Adrenal gland (tissue), 5 donors: ENCODE data around the gene TIPARP.

Source experiments
- POLR2A ChIP-seq, 2 donors: fragments of 450-650 bp; IDR thresholded peaks; one replicate each; pipeline ENCODE4 v1.6.1; 2017; ENCODE audit warnings: antibody characterized with exemption in 2 of 2, mild to moderate bottlenecking in 2 of 2, moderate library complexity in 1 of 2
- TF ChIP-seq, protein P1 (sequence below), 6 experiments: fragments of 450-650 bp in 4 of 6; fragments of 200-600 bp in 2 of 6; sonication (generic) in 1 of 6; IDR thresholded peaks; 1 replicate in 5 of 6; 2 replicates in 1 of 6; pipeline versions ENCODE4 v1.5.1 to v1.8.0; 2016 to 2021; ENCODE audit warnings: antibody characterized with exemption in 6 of 6, mild to moderate bottlenecking in 2 of 6, moderate library complexity in 1 of 6
- donor health status: DM: no; HTN: no; CAD: no.

DNA sequence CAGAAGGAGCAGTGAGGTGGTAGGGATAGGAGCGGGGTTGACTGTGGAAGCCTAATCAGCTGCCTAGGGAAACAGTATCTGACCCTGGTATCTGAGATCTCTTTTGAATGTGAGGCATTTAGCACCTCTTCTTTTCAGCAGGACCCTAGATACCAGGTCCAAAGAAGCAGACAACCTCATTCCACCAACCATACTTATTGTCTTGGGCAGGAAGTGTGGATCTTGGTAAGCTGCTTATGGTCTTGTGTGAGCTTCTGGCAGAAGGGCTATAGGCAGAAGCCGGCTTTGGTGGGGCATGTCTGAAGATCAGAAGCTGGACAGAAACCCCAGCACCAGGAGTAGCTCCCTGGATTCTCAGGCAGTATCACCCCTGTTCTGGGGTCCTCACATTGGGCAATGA, 65.6 kb downstream of the TIPARP start:
- TF ChIP-seq, protein P1, sequence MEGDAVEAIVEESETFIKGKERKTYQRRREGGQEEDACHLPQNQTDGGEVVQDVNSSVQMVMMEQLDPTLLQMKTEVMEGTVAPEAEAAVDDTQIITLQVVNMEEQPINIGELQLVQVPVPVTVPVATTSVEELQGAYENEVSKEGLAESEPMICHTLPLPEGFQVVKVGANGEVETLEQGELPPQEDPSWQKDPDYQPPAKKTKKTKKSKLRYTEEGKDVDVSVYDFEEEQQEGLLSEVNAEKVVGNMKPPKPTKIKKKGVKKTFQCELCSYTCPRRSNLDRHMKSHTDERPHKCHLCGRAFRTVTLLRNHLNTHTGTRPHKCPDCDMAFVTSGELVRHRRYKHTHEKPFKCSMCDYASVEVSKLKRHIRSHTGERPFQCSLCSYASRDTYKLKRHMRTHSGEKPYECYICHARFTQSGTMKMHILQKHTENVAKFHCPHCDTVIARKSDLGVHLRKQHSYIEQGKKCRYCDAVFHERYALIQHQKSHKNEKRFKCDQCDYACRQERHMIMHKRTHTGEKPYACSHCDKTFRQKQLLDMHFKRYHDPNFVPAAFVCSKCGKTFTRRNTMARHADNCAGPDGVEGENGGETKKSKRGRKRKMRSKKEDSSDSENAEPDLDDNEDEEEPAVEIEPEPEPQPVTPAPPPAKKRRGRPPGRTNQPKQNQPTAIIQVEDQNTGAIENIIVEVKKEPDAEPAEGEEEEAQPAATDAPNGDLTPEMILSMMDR (IDR thresholded peaks at IDR 0.05): no peak
- no peak for TF ChIP-seq POLR2A (IDR thresholded peaks at IDR 0.05)
